HG03139 (cell line): ENCODE data around the gene TRIM31.

ENCODE experiments used
- ATAC-seq: cut with Tn5 transposase; IDR thresholded peaks from one replicate; pipeline ENCODE4 v1.9.1; 2021; ENCODE audit not compliant: unreplicated experiment

TRIM31 gene

DNA sequence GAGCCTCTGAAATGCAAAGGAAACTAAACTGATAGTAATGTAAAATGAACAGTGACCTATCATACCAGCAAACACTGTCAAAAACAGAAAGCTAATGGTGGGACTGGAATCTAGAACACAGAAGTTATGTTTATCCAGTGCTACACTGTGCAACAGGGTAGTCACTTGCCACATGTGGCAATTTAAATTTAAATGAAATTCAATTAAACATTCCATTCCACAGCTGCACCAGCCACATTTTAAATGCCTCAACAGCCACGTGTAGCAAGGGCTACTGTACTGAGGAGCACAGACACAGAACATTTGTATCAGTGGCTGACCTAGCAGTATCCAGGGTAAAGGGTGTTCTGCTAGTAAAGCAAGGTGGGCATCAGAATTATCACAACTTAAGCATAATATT is 57.4 kb downstream of the TRIM31 start:
- ATAC-seq, result no peak

DNA sequence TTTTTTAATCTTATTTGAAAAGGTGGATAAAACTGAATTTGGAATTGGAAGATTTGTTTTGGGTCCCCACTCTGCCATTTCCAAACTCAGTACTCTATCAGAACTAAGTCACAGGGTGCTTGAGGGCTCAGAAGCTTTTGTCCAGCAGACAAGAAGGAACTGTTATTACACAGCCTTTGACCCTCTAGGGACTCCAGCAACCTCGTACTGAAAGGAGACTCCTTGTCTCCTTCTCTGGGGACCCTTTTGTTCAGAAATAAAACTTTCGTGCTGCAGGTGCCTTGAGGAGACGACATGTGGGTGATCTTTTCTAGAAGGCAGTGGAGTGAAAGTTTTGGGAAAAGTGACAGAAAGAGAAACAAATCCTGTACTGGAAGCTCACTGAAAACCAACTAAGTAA is 59.2 kb downstream of the TRIM31 start:
- no peak for ATAC-seq
